GM13976 (cell line): ENCODE measurements around the gene COX10.

Experiments
- DNase-seq: peaks from one replicate; pipeline ENCODE4 v3.0.0; 2012; ENCODE audit warnings: low spot score
- in situ Hi-C: fragments of 300-500 bp; cut with MboI; formaldehyde crosslinking; loops from one replicate; pipeline ENCODE4 v1.12.0; 2022; ENCODE audit warnings: low sequenced_read_pairs, mixed read lengths, inconsistent platforms; ENCODE audit not compliant: unreplicated experiment
- TF ChIP-seq, protein P1 (sequence below): IDR thresholded peaks from 2 replicates; pipeline ENCODE4 v1.5.1; 2012; ENCODE audit warnings: borderline replicate concordance, mild to moderate bottlenecking; ENCODE audit not compliant: insufficient read depth; ENCODE audit errors: extremely low read depth, missing control alignments, control extremely low read depth

The COX10 gene

DNA sequence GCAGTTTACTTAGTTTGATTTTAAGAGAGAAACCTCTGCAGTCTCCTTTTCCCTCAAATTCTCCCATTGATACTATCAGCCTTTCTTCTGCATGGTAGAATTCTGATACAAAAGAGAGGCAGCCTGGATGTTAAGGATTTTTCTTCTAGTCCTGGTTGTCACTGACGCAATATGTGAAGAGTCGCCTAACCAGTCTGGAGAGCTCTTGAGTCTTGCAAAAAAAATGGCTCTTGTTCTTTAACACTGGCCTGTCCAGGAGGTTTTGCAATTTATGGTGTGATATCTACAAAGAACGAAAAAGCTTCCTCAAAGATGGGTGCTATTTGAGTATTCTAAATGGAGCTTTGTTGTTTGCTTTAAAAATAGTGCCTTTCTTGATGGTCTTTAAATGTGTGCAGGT lies 28.9 kb downstream of the COX10 start:
- DNase-seq, result no peak
- TF ChIP-seq, protein P1, sequence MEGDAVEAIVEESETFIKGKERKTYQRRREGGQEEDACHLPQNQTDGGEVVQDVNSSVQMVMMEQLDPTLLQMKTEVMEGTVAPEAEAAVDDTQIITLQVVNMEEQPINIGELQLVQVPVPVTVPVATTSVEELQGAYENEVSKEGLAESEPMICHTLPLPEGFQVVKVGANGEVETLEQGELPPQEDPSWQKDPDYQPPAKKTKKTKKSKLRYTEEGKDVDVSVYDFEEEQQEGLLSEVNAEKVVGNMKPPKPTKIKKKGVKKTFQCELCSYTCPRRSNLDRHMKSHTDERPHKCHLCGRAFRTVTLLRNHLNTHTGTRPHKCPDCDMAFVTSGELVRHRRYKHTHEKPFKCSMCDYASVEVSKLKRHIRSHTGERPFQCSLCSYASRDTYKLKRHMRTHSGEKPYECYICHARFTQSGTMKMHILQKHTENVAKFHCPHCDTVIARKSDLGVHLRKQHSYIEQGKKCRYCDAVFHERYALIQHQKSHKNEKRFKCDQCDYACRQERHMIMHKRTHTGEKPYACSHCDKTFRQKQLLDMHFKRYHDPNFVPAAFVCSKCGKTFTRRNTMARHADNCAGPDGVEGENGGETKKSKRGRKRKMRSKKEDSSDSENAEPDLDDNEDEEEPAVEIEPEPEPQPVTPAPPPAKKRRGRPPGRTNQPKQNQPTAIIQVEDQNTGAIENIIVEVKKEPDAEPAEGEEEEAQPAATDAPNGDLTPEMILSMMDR, result no peak
- in situ Hi-C loops, result no loop called here

DNA sequence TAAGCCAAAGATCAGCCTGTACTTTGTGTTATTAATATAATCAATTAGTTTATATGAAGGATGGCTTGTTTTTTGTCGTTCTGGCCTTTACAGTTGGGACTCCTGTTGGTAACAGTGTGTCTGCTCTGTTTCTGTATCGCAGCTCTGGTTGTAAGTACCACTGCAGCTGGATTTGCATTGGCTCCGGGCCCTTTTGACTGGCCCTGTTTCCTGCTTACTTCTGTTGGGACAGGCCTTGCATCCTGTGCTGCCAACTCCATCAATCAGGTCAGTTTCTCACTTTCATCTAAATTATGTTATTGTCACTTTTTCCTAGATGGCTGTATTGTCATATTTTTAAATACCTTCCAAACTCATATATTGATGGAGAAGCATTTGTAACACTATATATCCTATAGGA lies 32.7 kb downstream of the COX10 start:
- TF ChIP-seq, protein P1, result no peak
- DNase-seq, result no peak
- in situ Hi-C loops, result no loop called here

DNA sequence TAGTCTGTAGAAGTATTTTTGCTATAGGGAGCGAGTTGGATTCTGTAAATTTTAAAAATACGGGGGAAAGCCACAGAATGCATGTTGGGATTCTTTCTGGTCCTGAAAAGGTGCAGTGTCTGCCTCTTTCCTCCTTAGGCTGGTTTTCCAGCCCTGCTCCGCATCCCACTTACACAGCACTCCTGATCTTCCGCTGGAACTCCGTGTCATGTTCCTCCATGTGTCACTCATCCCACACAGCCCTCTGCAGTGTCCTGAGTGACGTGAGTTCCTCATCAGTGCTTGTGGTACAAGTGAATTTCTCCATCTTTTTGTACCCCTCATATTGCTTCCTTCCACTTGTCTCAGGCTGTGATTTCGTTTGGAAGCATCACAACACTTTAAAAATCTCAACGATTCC lies 34.5 kb downstream of the COX10 start:
- no peak for DNase-seq
- in situ Hi-C loops, result no loop called here
- TF ChIP-seq, protein P1, result no peak

DNA sequence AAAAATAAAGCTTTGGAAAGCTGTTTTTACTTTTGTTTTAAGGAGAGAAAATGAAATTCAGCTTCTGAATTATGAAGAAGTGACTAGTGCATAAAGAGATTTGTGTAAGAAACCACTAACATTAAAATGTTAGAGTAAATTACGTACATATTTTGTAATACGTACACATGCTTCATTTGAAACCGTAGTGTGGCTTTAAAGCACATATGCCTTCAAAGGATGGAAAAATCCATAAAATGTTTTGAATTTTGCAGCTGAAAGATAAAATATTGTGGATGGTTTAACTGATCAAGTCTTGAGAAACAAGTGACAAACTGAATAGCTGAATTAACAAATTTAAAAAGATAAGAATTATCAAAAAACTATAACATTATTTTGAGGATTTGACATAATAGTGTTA lies 35.4 kb downstream of the COX10 start:
- in situ Hi-C loops, result no loop called here
- no peak for DNase-seq
- TF ChIP-seq, protein P1, result no peak

DNA sequence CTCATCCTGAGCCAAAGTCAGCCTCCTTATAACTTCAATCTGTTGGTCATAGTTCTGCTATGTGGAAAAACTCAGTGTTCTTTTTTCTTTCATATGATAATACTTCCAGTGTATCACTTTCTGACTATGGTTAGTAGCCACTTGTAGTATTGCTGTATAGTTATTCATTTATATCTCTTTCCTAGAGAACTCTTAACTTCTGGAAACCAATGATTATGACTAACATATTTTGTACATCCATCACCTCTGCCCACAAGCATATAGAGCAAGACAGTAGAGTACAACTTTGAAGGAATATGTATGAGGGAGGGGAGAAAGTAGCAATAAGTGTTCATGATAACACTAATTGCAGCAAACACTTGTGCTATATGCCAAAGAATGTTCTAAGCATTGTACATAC lies 38.6 kb downstream of the COX10 start:
- TF ChIP-seq, protein P1, result no peak
- no peak for DNase-seq
- in situ Hi-C loops, result no loop called here

DNA sequence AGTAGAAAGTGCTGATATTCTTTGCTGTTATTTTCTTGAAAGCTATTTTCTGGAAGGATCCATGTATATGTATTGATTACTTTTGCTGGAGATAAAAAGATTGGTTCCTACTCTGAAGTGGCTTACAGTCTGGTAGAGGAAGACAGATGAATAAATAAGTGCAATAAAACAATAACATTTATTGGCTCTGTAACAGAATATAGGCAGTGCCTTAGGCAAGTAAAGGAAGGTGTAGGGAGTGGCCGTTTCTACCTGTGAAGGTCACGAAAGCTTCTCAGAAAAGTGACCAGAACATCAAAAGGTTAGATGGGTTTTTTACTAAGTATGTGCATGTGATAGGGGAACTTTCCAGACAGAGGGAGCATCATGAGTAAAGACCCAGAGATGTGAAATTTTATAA lies 43.1 kb downstream of the COX10 start:
- TF ChIP-seq, protein P1, result no peak
- in situ Hi-C loops, result no loop called here
- no peak for DNase-seq

DNA sequence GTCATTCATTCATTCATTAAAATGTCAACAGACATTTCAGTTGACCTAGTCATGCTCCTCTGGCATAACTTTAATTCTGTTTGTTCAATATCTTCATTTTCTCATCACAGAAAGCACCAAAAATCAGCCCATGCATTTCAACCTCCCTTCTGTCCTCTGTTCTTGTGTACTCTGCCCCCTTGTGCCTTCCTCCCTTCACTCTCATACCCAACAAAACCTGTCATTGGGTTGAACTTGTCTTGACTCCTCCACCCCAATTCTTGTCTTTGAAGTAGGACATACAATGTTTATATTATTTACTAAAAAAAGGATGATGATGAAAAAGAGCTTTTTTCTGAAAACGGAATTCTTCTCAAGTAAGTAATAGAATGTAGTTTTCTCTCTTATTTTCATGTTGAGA lies 43.8 kb downstream of the COX10 start:
- DNase-seq, result no peak
- in situ Hi-C loops, result no loop called here
- TF ChIP-seq, protein P1, result no peak
